Stomach (tissue), 4 donors: Measurements from ENCODE around the gene DUSP6.

Experiments used
- CTCF ChIP-seq, 7 experiments: fragments of 450-650 bp in 4 of 7; fragments of 200-600 bp in 3 of 7; sonication (generic) in 3 of 7; IDR thresholded peaks; one replicate each; pipeline ENCODE4 v1.5.1; 2016 to 2019; ENCODE audit warnings: antibody characterized with exemption in 7 of 7, control low read depth in 2 of 7, mild to moderate bottlenecking in 1 of 7
- POLR2AphosphoS5 ChIP-seq, 3 donors: sonication (generic); formaldehyde crosslinking; IDR thresholded peaks; one replicate each; pipeline ENCODE4 v1.6.1; 2016; ENCODE audit warnings: antibody characterized with exemption in 3 of 3

- no peak for TF ChIP-seq CTCF (IDR thresholded peaks at IDR 0.05)
- TF ChIP-seq POLR2AphosphoS5 (IDR thresholded peaks at IDR 0.05) = no peak
Observed at GRCh38 chr12:89358805-89359204, 6.5 kb upstream of the DUSP6 start.
